NCI-H128 (cell line): ENCODE data around the gene ELMO3.

Experiments
- DNase-seq: peaks from one replicate; lab custom pipeline; 2025; ENCODE audit not compliant: unreplicated experiment; lab: John Stamatoyannopoulos, UW

The ELMO3 gene

GRCh38 chr16:67199011-67199807 is at the start of gene ELMO3:
ELMO3 (plus strand) TSS chr16:67199131; CDS start chr16:67199327, 196 bp downstream.
- no peak for DNase-seq

- no peak for DNase-seq
Observed at GRCh38 chr16:67149276-67150046, 49.5 kb upstream of the ELMO3 start.

- DNase-seq: no peak
Observed at GRCh38 chr16:67150047-67150832, 48.7 kb upstream of the ELMO3 start.

GRCh38 chr16:67150833-67151396 is 48.0 kb upstream of the ELMO3 start, which contains the start of gene B3GNT9:
B3GNT9 (minus strand) TSS chr16:67150998; CDS start chr16:67150485, 513 bp downstream.
- DNase-seq: no peak

- no peak for DNase-seq
Observed at GRCh38 chr16:67151431-67152097, 47.4 kb upstream of the ELMO3 start.

- no peak for DNase-seq
Observed at GRCh38 chr16:67154578-67155294, 44.2 kb upstream of the ELMO3 start.

GRCh38 chr16:67155295-67156142 is 43.4 kb upstream of the ELMO3 start:
- DNase-seq: no peak

- no peak for DNase-seq
Observed at GRCh38 chr16:67156143-67156844, 42.6 kb upstream of the ELMO3 start.

GRCh38 chr16:67157106-67157748 is 41.7 kb upstream of the ELMO3 start:
- no peak for DNase-seq

- DNase-seq: no peak
Observed at GRCh38 chr16:67157892-67158635, 40.9 kb upstream of the ELMO3 start.

GRCh38 chr16:67158637-67159600 is 40.0 kb upstream of the ELMO3 start:
- DNase-seq: no peak

GRCh38 chr16:67161595-67162058 is 37.3 kb upstream of the ELMO3 start:
- DNase-seq: no peak

GRCh38 chr16:67162506-67163163 is 36.3 kb upstream of the ELMO3 start:
- DNase-seq: no peak

- DNase-seq: peak; percentile 75
Observed at GRCh38 chr16:67163164-67163998, 35.5 kb upstream of the ELMO3 start.
